GM12801 (cell line): ENCODE results near the gene C2orf80.

Source experiments
- TF ChIP-seq, protein P1 (sequence below): IDR thresholded peaks from one replicate; pipeline ENCODE4 v1.5.1; 2011; ENCODE audit warnings: control low read depth; ENCODE audit not compliant: insufficient read length; ENCODE audit errors: extremely low read depth

The C2orf80 gene

DNA sequence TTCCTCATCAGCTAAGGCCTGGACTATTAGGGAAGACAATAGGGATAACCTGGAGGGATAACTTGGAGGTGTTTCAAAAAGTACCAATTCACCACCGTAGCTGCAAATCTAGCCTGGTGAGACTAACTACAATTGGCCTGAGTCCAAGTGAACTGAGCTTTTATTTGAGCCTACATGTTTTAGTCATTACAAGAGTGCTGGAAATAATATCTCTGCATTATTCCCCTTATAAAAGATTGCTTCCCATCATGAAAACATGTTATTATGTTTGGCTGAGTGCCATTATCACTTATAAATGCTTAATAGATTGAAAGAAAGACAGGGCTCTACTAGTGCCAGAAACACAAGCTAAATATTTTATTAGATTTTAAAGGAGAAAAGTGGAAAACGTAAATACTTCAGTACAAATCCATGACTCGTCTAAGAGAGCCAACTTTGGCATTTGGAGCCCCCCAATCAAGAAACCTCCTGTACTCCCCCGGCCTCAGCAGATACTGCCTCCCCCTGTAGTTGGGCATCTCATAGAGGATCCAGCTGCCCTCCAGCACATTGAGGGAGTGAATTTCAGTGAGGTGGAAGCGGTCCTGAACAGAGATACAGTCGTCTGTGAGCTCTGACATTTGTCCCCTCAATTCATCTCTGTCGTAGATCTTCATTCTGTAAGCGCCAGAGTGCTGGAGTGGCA is 47.4 kb downstream of the C2orf80 start:
- TF ChIP-seq, protein P1, sequence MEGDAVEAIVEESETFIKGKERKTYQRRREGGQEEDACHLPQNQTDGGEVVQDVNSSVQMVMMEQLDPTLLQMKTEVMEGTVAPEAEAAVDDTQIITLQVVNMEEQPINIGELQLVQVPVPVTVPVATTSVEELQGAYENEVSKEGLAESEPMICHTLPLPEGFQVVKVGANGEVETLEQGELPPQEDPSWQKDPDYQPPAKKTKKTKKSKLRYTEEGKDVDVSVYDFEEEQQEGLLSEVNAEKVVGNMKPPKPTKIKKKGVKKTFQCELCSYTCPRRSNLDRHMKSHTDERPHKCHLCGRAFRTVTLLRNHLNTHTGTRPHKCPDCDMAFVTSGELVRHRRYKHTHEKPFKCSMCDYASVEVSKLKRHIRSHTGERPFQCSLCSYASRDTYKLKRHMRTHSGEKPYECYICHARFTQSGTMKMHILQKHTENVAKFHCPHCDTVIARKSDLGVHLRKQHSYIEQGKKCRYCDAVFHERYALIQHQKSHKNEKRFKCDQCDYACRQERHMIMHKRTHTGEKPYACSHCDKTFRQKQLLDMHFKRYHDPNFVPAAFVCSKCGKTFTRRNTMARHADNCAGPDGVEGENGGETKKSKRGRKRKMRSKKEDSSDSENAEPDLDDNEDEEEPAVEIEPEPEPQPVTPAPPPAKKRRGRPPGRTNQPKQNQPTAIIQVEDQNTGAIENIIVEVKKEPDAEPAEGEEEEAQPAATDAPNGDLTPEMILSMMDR = no peak

DNA sequence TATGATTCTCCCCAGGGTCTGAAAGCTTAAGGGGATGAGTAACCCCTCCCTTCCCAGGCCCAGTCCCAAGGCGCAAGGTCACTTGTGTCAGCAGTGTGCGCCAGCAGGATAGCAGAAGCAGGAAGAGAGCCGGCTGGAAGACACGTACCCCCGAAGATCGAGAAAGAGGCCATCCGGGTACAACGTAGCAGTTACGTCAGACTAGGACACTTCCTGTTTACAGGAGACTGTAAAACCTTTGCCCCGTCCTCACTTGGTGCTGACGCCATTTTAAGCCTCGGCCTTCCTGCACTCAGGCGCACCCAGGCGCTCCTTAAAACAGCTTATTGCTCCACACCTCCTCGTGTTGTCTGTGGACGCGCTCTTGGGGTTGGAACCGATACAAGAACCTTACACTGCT is 50.4 kb downstream of the C2orf80 start:
- TF ChIP-seq, protein P1 = no peak

DNA sequence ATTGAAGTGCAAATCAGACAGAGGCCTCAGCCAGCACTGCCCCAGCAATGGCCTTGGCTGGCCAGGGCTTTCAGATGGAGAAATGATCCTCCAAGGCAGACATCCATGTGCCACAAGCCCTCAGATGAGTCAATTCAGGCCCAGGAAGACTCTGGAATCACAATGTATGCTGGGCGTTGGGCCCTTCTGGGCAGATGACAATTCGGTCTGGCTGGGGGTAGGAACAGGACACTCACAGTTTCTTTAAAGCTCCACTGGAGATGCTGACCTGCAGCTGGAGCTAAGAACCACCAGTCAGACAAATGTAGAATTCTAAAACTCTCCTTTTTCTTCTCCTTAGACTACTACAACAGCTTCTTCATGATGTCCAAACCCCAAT is 53.1 kb downstream of the C2orf80 start:
- TF ChIP-seq, protein P1 = no peak

DNA sequence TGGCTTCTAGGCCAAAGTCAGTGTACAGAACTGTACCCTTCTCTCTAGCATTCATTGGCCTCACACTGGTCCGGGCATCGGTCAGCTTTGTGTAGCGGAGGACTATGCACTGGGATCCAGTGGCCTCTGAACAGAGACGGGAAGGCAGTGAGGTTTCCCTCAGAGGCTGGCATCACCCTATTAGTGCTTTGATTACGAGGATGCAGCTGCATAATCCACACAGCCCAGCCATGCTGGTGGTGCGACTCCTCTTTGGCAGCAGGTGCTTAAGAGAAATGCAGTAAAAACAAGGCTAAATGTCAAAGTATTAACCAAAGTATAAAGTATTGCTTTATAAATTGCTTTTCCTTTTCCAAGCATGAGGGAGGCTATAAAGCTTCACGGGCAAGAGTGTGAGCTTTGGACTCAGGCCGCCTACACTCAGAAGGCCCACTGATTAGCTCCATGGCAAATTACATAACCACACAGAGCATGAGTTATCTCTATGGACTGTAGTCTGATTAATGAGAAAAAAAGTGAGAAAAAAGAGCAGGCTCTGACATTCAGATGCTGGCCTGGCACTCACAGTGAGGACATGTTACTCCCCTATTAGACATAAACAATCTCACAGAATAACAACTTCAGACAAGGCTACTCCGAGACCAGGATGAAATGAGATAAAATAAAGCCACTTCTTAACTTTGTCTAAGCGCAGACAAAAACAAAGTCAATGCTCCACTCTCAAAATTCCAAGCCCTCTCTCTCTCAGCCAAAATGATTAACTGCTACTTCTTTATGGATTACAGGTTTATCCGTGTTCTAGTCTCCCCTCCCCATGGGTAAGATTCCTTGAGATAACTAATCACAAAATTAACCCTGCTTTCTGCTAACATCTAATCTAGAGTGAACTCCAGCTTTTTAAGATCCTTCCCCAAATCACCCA is 53.8 kb downstream of the C2orf80 start:
- TF ChIP-seq, protein P1 = no peak

DNA sequence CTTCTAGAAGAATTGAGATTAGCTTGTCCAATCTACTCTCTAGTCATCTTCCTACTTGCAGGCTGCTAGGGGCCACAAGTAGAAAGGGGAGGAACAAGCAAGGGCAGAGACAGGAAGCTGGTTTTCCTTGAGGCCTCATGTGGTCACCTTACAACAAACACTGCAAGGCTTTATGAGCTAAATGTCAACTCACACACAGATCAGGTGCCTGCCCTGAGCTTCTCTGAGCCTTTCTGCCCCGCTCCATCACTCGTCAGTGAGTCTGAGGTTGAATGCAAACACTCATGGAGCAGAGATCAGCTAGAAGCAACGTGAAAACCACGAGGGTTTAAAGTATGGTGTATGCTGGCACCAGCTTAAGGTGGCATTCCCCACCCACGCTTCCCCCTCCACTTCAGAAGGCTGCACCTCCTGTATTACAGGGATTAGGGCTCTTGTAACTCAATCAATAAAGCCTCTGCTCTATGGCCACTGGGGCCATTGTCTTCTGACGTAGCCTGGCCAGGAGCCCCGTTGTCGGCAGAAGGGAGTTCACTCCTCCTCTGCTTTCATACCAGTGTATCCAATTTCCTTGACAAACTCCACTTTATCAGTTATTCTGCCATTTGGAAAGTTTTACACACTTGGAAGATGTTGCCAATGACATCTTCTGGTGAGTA is 54.8 kb downstream of the C2orf80 start:
- TF ChIP-seq, protein P1 = no peak

DNA sequence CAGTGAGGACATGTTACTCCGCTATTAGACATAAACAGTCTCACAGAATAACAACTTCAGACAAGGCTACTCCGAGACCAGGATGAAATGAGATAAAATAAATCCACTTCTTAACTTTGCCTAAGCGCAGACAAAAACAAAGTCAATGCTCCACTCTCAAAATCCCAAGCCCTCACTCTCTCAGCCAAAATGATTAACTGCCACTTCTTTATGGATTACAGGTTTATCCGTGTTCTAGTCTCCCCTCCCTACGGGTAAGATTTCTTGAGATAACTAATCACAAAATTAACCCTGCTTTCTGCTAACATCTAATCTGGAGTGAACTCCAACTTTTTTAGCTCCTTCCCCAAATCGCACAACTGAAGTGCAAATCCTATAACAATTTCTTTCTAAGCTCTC is 59.1 kb downstream of the C2orf80 start:
- TF ChIP-seq, protein P1 = no peak

DNA sequence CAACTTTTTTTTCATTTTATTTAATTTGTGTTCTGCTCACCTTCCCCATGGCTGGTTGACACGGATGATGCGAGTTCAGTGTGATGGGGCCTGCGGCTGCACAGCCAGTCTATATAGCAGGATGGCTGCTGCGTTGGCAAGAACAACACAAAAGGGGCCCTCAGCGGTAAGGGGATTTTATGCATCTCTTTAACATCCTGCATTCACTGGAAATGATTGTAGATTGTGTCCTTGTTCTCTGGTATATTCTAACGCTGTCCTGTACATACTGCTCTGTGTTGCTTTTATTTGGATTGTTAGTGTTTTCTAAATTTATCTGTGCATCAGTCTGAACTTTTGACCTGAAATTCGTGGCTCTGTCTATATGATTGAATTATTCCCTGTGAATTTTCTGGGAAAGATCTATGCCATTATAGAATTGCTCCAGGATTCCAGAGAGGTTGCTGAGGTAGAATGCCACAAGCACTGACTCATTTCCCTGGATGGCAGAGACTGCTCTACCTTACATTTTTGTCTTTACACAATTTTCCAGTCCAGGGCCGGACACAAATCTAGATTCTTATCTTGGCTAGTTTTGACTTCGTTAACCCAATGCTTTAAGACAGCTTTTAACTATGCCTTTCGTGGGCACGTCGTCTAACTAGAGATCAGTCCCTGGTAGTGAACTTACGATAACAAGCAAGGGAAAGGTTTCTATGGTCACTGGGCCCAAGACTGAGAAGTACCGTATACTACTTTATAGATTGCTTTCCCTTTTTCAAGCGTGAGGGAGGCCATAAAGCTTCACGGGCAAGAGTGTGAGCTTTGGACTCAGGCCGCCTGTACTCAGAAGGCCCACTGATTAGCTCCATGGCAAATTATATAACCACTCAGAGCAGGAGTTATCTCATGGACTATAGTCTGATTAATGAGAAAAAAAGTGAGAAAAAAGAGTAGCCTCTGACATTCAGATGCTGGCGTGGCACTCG is 59.8 kb downstream of the C2orf80 start, which contains the start of gene CRYGC:
TSS of gene CRYGC (minus strand) at position 85 of the 968 bp plus-strand sequence. CDS start at position 49, 36 bp downstream.
- TF ChIP-seq, protein P1 = no peak
